Activated CD8-positive, alpha-beta memory T cell treated with anti-CD3 and anti-CD28 coated beads, Interleukin-2, amount 50 U/mL, for 24 hours (primary cell): Measurements from ENCODE around the gene PHYHD1.
"Not testable (repeated sequence)": the region's sequence is repeated elsewhere in the genome, so short reads cannot be mapped to it uniquely, and the experiment has no call there.

ENCODE experiments used
- DNase-seq: peaks from one replicate; pipeline ENCODE4 v3.0.0-alpha.2; 2020; ENCODE audit errors: extremely low read depth

Gene PHYHD1

GRCh38 chr9:128921881-128922763 is 1.3 kb downstream of the PHYHD1 start:
- DNase-seq: no peak

- DNase-seq: no peak
Measured at GRCh38 chr9:128923493-128923883, 2.7 kb downstream of the PHYHD1 start.

GRCh38 chr9:128927731-128928411 is 7.1 kb downstream of the PHYHD1 start:
- no peak for DNase-seq

GRCh38 chr9:128928624-128929023 is 7.8 kb downstream of the PHYHD1 start:
- no peak for DNase-seq

GRCh38 chr9:128929560-128929959 is 8.8 kb downstream of the PHYHD1 start:
- no peak for DNase-seq

GRCh38 chr9:128933731-128934130 is 12.9 kb downstream of the PHYHD1 start:
- no peak for DNase-seq

- no peak for DNase-seq
Measured at GRCh38 chr9:128936171-128936865, 15.5 kb downstream of the PHYHD1 start.

- DNase-seq: no peak
Measured at GRCh38 chr9:128937310-128938165, 16.8 kb downstream of the PHYHD1 start.

GRCh38 chr9:128940271-128940921 is 19.6 kb downstream of the PHYHD1 start:
- no peak for DNase-seq

- DNase-seq: no peak
Measured at GRCh38 chr9:128940946-128941755, 20.4 kb downstream of the PHYHD1 start.

GRCh38 chr9:128943832-128944620 is 23.2 kb downstream of the PHYHD1 start:
- no peak for DNase-seq

GRCh38 chr9:128944966-128945365 is 24.2 kb downstream of the PHYHD1 start:
- not testable (repeated sequence) for DNase-seq

- DNase-seq: no peak
Measured at GRCh38 chr9:128945798-128946501, 25.2 kb downstream of the PHYHD1 start.

GRCh38 chr9:128946571-128947276 is 25.9 kb downstream of the PHYHD1 start:
- DNase-seq: no peak

- DNase-seq: no peak
Measured at GRCh38 chr9:128947277-128947526, 26.4 kb downstream of the PHYHD1 start.

- peak; percentile 93 for DNase-seq
Measured at GRCh38 chr9:128947527-128948301, 26.9 kb downstream of the PHYHD1 start, which contains the start of the genes DOLK and NUP188. DOLK (minus strand) TSS chr9:128947603; CDS start chr9:128947303, 300 bp downstream. NUP188 (plus strand) TSS chr9:128947699; CDS start chr9:128947720, 21 bp downstream.

- not testable (repeated sequence) for DNase-seq
Measured at GRCh38 chr9:128961403-128961802, 40.6 kb downstream of the PHYHD1 start.
